DND-41 (cell line): ENCODE data around the gene RPS23.

Experiments used
- ATAC-seq: fragments of 200-7000 bp; cut with Tn5 transposase; 3 replicates; pipeline ENCODE4 v1.9.1; 2021; ENCODE audit warnings: low read depth; ENCODE audit not compliant: insufficient read depth
- DNase-seq: peaks from one replicate; pipeline ENCODE4 v3.0.0-alpha.2; 2020
- H2AFZ ChIP-seq: 2 replicates; pipeline ENCODE4 v1.6.0; 2012; ENCODE audit warnings: low read depth, low read length
- H3K27ac ChIP-seq: 2 replicates; pipeline ENCODE4 v1.5.1; 2012; ENCODE audit warnings: low read length, inconsistent platforms
- H3K27me3 ChIP-seq: fragments of 200-600 bp; sonication (generic); 2 replicates; pipeline ENCODE4 v1.6.0; 2012; ENCODE audit warnings: low read length, mild to moderate bottlenecking, inconsistent platforms; ENCODE audit not compliant: insufficient read depth, poor library complexity
- H3K36me3 ChIP-seq: 2 replicates; pipeline ENCODE4 v1.5.1; 2012; ENCODE audit warnings: low read length, inconsistent platforms; ENCODE audit not compliant: insufficient read depth
- H3K4me1 ChIP-seq: 2 replicates; pipeline ENCODE4 v1.5.1; 2012; ENCODE audit warnings: mild to moderate bottlenecking, low read length; ENCODE audit not compliant: insufficient read depth
- H3K4me2 ChIP-seq: 2 replicates; pipeline ENCODE4 v1.6.0; 2012; ENCODE audit warnings: mild to moderate bottlenecking, moderate library complexity, low read length, inconsistent platforms; ENCODE audit not compliant: insufficient read depth
- H3K4me3 ChIP-seq, 2 experiments: fragments of 200-600 bp in 1 of 2; shearing (Covaris generic) in 1 of 2; 2 replicates each; pipeline ENCODE4 v1.5.1; 2012 to 2016; ENCODE audit warnings: inconsistent platforms in 2 of 2, low read length in 2 of 2, mild to moderate bottlenecking in 2 of 2, low read depth in 1 of 2, moderate library complexity in 1 of 2
- H3K79me2 ChIP-seq: 2 replicates; pipeline ENCODE4 v1.6.0; 2012; ENCODE audit warnings: low read length, inconsistent platforms; ENCODE audit not compliant: insufficient read depth
- H3K9ac ChIP-seq: 2 replicates; pipeline ENCODE4 v1.6.0; 2012; ENCODE audit warnings: low read depth, mild to moderate bottlenecking, inconsistent platforms, low read length, moderate library complexity
- H3K9me3 ChIP-seq: 2 replicates; pipeline ENCODE4 v1.5.1; 2012; ENCODE audit warnings: low read length, moderate library complexity, mild to moderate bottlenecking, inconsistent platforms; ENCODE audit not compliant: insufficient read depth, severe bottlenecking
- H4K20me1 ChIP-seq: 2 replicates; pipeline ENCODE4 v1.6.0; 2012; ENCODE audit warnings: low read length; ENCODE audit not compliant: insufficient read depth
- CTCF ChIP-seq: IDR thresholded peaks from 2 replicates; pipeline ENCODE4 v1.5.1; 2012; ENCODE audit warnings: borderline replicate concordance, low read length, moderate library complexity, mild to moderate bottlenecking; ENCODE audit not compliant: poor library complexity, severe bottlenecking; ENCODE audit errors: extremely low read depth
- EZH2 ChIP-seq: IDR thresholded peaks from 3 replicates; pipeline ENCODE4 v1.6.1; 2012; ENCODE audit warnings: borderline replicate concordance, low read depth, mild to moderate bottlenecking, moderate library complexity, low read length, inconsistent platforms; ENCODE audit not compliant: severe bottlenecking

The RPS23 gene

GRCh38 chr5:82296929-82297328 is 18.8 kb upstream of the RPS23 start:
- Histone ChIP-seq H3K9me3 (no peaks in the 10 kb centered on the region), H3K36me3 (no peaks in the 10 kb centered on the region), H3K9ac (no peak overlapping the region), H3K79me2 (no peaks in the 10 kb centered on the region), H3K27ac (no peak overlapping the region), H3K4me2 (no peak overlapping the region), H4K20me1 (no peaks in the 10 kb centered on the region), H3K27me3 (no peaks in the 10 kb centered on the region), H2AFZ (no peak overlapping the region), H3K4me3 (no peak overlapping the region), H3K4me1 (no peaks in the 10 kb centered on the region)
- no peak for ATAC-seq
- DNase-seq: no peak
- TF ChIP-seq CTCF: peak; percentile 18
- no peak for TF ChIP-seq EZH2

GRCh38 chr5:82295959-82296531 is 17.9 kb upstream of the RPS23 start:
- Histone ChIP-seq H3K27me3 (no peaks in the 10 kb centered on the region), H3K36me3 (no peaks in the 10 kb centered on the region), H3K4me3 (no peak overlapping the region), H3K4me1 (no peaks in the 10 kb centered on the region), H2AFZ (no peak overlapping the region), H3K9ac (no peak overlapping the region), H3K79me2 (no peaks in the 10 kb centered on the region), H3K9me3 (no peaks in the 10 kb centered on the region), H4K20me1 (no peaks in the 10 kb centered on the region), H3K27ac (no peak overlapping the region), H3K4me2 (no peak overlapping the region)
- no peak for ATAC-seq
- no peak for DNase-seq
- TF ChIP-seq EZH2 (no peak), CTCF (no peak)

- Histone ChIP-seq H3K4me3 (no peak overlapping the region), H3K36me3 (no peaks in the 10 kb centered on the region), H3K9me3 (no peaks in the 10 kb centered on the region), H2AFZ (no peak overlapping the region), H4K20me1 (no peaks in the 10 kb centered on the region), H3K79me2 (no peaks in the 10 kb centered on the region), H3K4me1 (no peaks in the 10 kb centered on the region), H3K4me2 (no peak overlapping the region), H3K9ac (no peak overlapping the region), H3K27me3 (no peaks in the 10 kb centered on the region), H3K27ac (no peak overlapping the region)
- no peak for DNase-seq
- TF ChIP-seq EZH2: no peak
- no peak for TF ChIP-seq CTCF
- ATAC-seq: no peak
These were observed 17.0 kb upstream of the RPS23 start for GRCh38 chr5:82295144-82295543.
